GM23248 (cell line): Measurements from ENCODE around the gene RPS26.
"Not testable (repeated sequence)": the region's sequence is repeated elsewhere in the genome, so short reads cannot be mapped to it uniquely, and the experiment has no call there.

Experiments
- EZH2 ChIP-seq: fragments of 200-600 bp; sonication (generic); IDR thresholded peaks from 2 replicates; pipeline ENCODE4 v1.6.1; 2018; ENCODE audit warnings: antibody characterized with exemption, mild to moderate bottlenecking; ENCODE audit not compliant: insufficient read depth, poor library complexity, severe bottlenecking
- EZH2phosphoT487 ChIP-seq: fragments of 200-600 bp; sonication (generic); IDR thresholded peaks from 2 replicates; pipeline ENCODE4 v1.6.1; 2018; ENCODE audit warnings: antibody characterized with exemption, moderate library complexity, mild to moderate bottlenecking, low read depth; ENCODE audit not compliant: insufficient read depth

DNA sequence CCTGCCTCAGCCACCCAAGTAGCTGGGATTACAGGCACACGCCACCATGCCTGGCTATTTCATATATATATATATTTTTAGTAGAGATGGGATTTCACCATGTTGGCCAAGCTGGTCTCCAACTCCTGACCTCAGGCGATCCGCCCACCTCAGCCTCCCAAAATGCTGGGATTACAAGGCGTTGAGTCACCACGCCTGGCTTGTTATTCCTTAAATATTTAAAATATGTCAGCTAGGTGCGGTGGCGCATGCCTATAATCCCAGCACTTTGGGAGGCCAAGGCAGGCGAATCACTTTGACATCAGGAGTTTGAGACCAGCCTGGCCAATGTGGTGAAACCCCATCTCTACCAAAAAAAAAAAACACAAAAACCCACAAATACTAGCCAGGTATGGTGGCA is 18.2 kb downstream of the RPS26 start:
- not testable (repeated sequence) for TF ChIP-seq EZH2phosphoT487, EZH2
